HG03457 (cell line): Measurements from ENCODE around the gene MAGI2.
"Not testable (repeated sequence)": the region's sequence is repeated elsewhere in the genome, so short reads cannot be mapped to it uniquely, and the experiment has no call there.

Experiments used
- ATAC-seq: cut with Tn5 transposase; IDR thresholded peaks from one replicate; pipeline ENCODE4 v1.9.1; 2021; ENCODE audit warnings: moderate number of reproducible peaks; ENCODE audit not compliant: unreplicated experiment

The MAGI2 gene

GRCh38 chr7:79452032-79452494 lies 1.4 kb downstream of the MAGI2 start:
- no peak for ATAC-seq

GRCh38 chr7:79451580-79451979 lies 1.9 kb downstream of the MAGI2 start:
- no peak for ATAC-seq

- ATAC-seq, result not testable (repeated sequence)
Measured at GRCh38 chr7:79442766-79443165, 10.7 kb downstream of the MAGI2 start.

GRCh38 chr7:79436378-79436777 lies 17.1 kb downstream of the MAGI2 start:
- no peak for ATAC-seq

- ATAC-seq, result no peak
Measured at GRCh38 chr7:79434867-79435266, 18.6 kb downstream of the MAGI2 start.

GRCh38 chr7:79434098-79434497 lies 19.4 kb downstream of the MAGI2 start:
- no peak for ATAC-seq

GRCh38 chr7:79430391-79430790 lies 23.1 kb downstream of the MAGI2 start:
- no peak for ATAC-seq

GRCh38 chr7:79425665-79426064 lies 27.8 kb downstream of the MAGI2 start:
- no peak for ATAC-seq

- ATAC-seq, result no peak
Measured at GRCh38 chr7:79421751-79422150, 31.7 kb downstream of the MAGI2 start.

- no peak for ATAC-seq
Measured at GRCh38 chr7:79420464-79420863, 33.0 kb downstream of the MAGI2 start.

GRCh38 chr7:79414910-79415309 lies 38.6 kb downstream of the MAGI2 start:
- ATAC-seq, result no peak

GRCh38 chr7:79412915-79413314 lies 40.6 kb downstream of the MAGI2 start:
- no peak for ATAC-seq

GRCh38 chr7:79412438-79412837 lies 41.0 kb downstream of the MAGI2 start:
- ATAC-seq, result no peak

GRCh38 chr7:79410345-79410744 lies 43.1 kb downstream of the MAGI2 start:
- no peak for ATAC-seq

- no peak for ATAC-seq
Measured at GRCh38 chr7:79407351-79407750, 46.1 kb downstream of the MAGI2 start.

GRCh38 chr7:79406371-79406770 lies 47.1 kb downstream of the MAGI2 start:
- ATAC-seq, result no peak

- no peak for ATAC-seq
Measured at GRCh38 chr7:79405368-79405767, 48.1 kb downstream of the MAGI2 start.

GRCh38 chr7:79403879-79404278 lies 49.6 kb downstream of the MAGI2 start:
- ATAC-seq, result no peak

- no peak for ATAC-seq
Measured at GRCh38 chr7:79403451-79403850, 50.0 kb downstream of the MAGI2 start.

- no peak for ATAC-seq
Measured at GRCh38 chr7:79401254-79401653, 52.2 kb downstream of the MAGI2 start.

- ATAC-seq, result no peak
Measured at GRCh38 chr7:79400222-79400621, 53.2 kb downstream of the MAGI2 start.

- ATAC-seq, result no peak
Measured at GRCh38 chr7:79398138-79398749, 55.2 kb downstream of the MAGI2 start.

GRCh38 chr7:79386688-79387422 lies 66.6 kb downstream of the MAGI2 start:
- ATAC-seq, result no peak
